Stimulated activated CD4-positive, alpha-beta T cell treated with anti-CD3 and anti-CD28 coated beads, Interleukin-15, amount 100 ng/mL, for 48 hours (primary cell): Measurements from ENCODE around the gene UBL4A.

Source experiments
- DNase-seq, 2 donors: peaks; one replicate each; pipeline ENCODE4 v3.0.0-alpha.2; 2020; ENCODE audit warnings: low read depth in 2 of 2

Gene UBL4A

GRCh38 chrX:154439841-154440240 lies 46.6 kb downstream of the UBL4A start:
- DNase-seq: no peak

- no peak for DNase-seq
These were observed 48.2 kb downstream of the UBL4A start for GRCh38 chrX:154437971-154438893.

GRCh38 chrX:154436983-154437752 lies 49.2 kb downstream of the UBL4A start, which contains the start of gene GDI1:
TSS of gene GDI1 (plus strand) at chrX:154437154. CDS start at chrX:154437255, 101 bp downstream.
- DNase-seq: no peak

- no peak for DNase-seq
These were observed 49.9 kb downstream of the UBL4A start for GRCh38 chrX:154436374-154436982.

GRCh38 chrX:154435171-154435733 lies 51.2 kb downstream of the UBL4A start:
- no peak for DNase-seq

GRCh38 chrX:154434394-154435168 lies 51.8 kb downstream of the UBL4A start:
- DNase-seq: no peak
